SIG-M5 treated with dmso at 0.1 percent for 504 hours (cell line): ENCODE measurements around the gene LCLAT1.
"Not testable (repeated sequence)": the region's sequence is repeated elsewhere in the genome, so short reads cannot be mapped to it uniquely, and the experiment has no call there.

Experiments used
- DNase-seq: peaks from one replicate; lab custom pipeline; 2025; ENCODE audit not compliant: unreplicated experiment; lab: John Stamatoyannopoulos, UW

LCLAT1 gene

DNA sequence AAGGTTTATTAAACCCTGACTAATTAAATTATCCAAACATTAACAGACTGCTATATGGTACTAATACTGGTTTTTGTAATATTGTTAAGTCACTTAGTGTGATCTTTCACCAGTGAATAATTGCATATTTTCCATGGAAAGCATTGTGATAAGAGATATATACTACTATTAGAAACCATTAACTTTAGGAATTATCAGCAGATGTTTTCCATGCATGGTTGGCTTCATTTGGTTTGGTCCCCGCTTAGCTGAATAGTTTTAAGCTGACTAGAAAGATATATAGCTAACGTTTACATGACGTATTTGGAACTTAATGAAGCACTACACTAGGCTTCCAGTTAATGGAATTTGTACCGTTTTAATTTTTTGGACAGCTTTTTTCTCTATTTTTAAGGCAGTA, 37.9 kb downstream of the LCLAT1 start:
- DNase-seq: no peak

GRCh38 chr2:30486655-30487054, 39.6 kb downstream of the LCLAT1 start:
- no peak for DNase-seq

DNA sequence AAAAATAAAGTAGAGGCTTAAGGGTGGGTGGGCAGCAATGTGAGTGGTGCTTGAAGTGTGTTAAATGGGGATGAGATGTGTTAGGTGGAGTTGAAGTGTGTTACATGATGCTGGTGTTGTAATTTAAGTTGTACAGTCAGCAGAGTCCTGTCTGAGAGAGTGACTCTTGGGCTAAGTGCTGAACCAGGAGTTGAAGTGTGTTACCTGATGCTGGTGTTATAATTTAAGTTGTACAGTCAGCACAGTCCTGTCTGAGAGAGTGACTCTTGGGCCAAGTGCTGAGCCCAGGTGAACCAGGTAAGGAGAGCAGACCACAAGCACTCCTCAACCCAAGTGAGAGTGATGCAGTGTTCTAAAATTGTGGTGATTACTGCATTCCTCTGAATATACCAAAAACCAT, 40.6 kb downstream of the LCLAT1 start:
- no peak for DNase-seq

DNA sequence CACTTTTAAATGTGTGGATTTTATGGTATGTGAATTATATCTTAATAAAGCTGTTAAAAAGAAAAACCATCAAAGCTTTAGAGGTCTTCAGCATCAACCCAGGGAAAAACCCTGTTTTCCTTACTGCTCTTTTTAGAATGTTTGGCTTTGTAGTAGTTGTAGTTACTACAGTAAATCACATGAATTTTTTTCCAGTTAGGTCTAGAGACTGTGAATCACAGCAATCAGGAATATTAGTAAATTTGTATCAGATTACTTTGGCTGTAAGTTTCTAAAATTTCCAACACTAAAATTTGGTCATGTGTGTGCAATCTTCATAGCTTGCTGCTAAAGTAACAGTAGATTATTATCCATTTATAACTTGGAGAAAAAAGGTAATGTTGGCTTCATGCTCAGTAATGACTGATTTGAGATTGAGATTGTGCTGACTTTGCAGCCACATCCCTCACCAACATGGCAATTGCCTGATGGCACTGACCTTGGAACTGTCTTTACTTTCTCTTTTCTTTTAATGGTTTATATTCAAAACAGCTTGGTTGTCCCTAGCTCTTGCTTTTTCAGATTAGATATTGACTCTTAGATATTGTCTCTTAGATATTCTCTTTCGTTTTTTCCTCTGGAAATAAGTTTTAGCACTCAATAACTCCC, 41.1 kb downstream of the LCLAT1 start:
- no peak for DNase-seq

- no peak for DNase-seq
These were observed 44.2 kb downstream of the LCLAT1 start for GRCh38 chr2:30491225-30491624.

GRCh38 chr2:30492185-30492584, 45.1 kb downstream of the LCLAT1 start:
- no peak for DNase-seq

GRCh38 chr2:30492619-30493018, 45.6 kb downstream of the LCLAT1 start:
- no peak for DNase-seq

DNA sequence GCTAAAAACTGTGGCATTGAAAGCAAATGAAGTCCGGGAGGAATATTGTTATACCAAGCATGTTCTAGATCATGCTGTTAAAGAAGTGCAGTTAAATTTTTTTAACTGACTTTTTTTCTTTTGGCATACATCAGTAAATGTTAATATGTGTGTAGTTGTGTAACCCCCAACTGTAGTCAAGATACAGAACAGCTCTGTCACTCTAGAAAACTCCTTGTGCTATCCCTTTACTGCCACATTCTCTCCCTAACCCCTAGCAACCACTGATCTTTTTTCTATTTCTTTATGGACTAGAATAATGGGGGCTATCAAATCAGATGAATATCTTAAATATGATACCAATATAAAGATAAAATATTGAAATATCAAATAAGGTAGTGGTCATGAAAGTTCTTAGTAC, 46.4 kb downstream of the LCLAT1 start:
- no peak for DNase-seq

GRCh38 chr2:30495896-30496295, 48.9 kb downstream of the LCLAT1 start:
- peak; percentile 75 for DNase-seq

- DNase-seq: no peak
These were observed 52.6 kb downstream of the LCLAT1 start for GRCh38 chr2:30499681-30500080.

GRCh38 chr2:30500699-30501098, 53.7 kb downstream of the LCLAT1 start:
- no peak for DNase-seq

- DNase-seq: no peak
These were observed 55.3 kb downstream of the LCLAT1 start for GRCh38 chr2:30502310-30502709.

GRCh38 chr2:30503007-30503694, 56.1 kb downstream of the LCLAT1 start:
- DNase-seq: peak; percentile 30

DNA sequence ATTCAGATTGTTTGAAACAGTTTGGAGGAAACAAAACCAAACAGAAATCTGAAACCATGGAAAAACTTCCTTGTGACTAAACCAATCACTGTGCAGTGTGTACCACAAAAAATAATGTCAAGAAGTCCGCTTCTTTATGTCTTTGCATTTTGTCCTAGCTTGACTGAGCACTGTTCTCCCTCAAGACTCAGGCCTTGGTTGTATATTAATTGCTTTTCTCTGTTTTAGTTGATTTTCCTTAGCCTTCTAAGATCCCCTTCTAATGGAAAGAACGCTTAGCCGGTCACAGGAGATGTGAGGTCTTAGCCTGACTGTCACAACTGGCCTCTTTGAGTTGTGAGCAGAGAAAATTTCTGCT, 56.6 kb downstream of the LCLAT1 start:
- no peak for DNase-seq

DNA sequence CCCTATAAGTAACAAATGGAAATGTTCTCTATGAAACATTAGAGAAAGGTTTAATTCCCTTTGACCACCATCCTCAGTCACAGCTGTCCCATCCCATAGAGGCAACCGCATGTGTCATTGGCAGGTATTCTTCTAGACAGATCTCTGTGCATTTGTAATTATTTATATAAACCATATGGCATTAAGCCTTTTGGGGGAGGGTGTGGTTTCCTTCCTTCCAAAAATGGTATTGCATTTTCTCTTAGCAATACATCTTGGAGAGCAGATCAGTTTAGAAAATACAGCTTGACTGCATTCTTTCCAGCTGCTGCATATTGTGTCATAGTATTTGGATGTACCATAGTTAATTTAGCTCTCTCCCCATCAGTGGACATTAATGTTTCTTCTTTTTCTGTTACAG, 57.7 kb downstream of the LCLAT1 start:
- no peak for DNase-seq

DNA sequence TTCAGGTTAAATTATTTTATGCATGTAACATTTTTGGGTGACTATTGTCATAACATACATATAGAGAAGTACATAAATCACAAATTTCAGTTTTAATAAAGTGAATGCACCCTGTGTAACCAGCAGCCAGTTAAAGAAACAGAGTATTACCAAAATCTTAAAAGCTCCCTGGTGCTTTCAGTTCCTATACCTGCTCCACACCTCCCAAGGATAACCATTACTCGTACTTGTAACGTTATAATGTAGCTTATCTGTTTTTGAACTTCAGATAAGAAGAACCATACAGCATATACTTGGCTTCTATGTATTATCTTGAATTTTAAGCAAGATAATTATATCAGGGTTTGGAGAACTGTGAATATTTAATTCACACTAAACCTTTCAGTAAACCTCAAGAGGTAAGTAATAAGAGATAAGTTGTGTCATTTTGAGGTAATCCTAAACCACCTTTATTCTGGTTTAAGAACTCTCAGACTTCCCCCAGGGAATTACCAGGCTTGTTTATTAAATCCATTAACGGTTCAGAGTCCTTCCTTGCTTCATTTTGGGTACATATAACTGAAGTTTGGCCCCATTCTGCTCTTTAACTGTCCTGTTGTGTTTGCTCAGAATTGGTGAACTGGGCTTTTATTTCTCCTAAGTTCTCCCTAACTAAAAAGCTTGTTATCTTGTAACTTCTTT, 58.6 kb downstream of the LCLAT1 start:
- no peak for DNase-seq

DNA sequence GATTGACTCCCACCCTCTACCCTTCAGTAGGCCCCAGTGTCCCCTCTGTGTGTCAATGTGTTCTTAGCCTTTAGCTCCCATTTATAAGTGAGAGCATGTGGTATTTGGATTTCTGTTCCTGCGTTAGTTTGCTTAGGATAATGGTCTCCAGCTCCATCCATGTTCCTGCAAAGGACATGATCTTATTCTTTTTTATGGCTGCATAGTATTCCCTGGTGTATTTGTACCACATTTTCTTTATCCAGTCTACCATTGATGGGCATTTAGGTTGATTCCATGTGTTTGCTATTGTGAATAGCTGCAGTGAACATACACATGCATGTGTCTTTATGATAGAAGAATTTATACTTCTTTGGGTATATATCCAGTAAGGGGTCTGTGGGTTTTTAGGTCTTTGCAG, 60.4 kb downstream of the LCLAT1 start:
- DNase-seq: not testable (repeated sequence)

DNA sequence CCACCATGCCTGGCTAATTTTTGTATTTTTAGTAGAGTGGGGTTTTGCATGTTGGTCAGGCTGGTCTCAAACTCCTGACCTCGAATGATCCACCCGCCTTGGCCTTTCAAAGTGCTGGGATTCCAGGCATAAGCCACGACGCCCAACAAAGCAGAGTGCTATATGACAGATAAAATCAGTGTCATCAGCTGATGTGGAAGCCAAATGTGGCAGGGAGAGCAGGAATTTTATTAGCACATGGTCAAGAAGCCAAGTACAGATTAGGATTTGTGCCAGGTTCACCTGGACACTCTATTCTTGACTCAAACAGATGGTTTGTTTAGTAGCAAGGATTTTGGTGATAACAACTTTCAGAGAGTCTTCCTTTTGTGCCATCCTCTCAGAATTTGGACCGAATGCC, 62.7 kb downstream of the LCLAT1 start:
- no peak for DNase-seq

DNA sequence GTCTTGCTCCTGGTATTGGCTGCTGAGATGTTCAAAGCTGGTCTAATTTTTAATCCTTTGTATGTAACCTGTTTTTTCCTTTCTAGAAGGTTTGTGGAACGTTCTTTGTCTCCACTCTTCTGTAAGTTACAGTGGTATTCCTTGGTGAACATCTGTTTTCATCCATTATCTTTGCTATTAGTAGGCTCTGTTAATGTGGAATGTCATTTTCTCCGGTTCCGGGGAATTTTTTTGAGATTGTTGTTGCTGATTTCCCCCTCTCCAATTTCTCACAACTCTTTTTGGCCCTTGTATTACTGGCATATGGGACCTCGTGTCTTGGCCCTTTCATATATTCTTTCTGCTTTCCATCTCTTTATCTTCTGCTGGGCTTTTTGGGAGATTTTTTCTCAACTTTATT, 63.4 kb downstream of the LCLAT1 start:
- no peak for DNase-seq

DNA sequence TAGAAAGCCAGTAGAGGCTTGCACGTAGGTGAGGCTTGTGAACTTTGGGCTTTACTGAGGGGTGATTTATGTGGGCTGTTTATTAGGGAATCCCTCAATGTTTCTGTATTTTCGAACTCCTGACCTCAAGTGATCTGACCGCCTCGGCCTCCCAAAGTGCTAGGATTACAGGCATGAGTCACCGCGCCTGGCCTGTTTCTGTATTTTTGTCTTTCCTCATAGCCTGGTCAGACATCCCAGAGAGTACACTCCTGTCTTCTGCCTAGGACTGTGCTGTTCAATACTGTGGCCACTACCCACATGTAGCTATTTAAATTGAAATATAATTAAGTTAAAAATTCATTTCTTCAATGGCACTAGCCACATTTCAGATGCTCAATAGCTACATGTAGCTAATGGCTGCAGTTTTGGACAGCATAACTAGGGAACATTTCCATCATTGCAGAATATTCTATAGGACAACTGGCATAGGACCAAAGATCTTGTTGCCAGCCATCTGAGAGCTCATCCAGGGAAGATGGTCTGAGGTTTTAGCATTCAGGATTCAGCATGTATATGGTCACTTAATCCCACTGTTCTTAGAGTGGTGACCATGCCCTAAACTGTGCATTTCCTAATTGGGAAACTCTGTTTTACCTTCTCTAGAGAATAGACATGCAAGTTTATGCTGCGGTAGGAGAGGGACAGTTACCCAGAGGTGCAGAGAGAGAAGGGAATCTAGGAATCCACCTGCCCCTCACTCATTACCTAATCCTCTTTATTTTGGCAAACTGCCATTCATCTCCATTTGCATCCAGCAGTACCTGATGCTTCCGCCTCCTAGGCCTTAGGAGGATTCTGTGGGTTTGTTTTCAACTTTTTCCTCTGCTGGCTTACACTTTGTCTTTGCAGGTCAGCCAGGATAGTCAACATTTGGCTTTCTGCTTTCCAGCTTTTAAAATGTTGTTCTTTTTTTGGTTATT, 64.4 kb downstream of the LCLAT1 start:
- DNase-seq: peak; percentile 28

GRCh38 chr2:30512243-30512886, 65.3 kb downstream of the LCLAT1 start:
- DNase-seq: no peak
